ENCODE data around the gene CDC16. TPM values are rescaled to one million over a fixed set of nuclear protein-coding genes. Genes with fewer than 3 reads are reported as not detected.

Gene CDC16
- total and polyA plus RNA-seq, 2 of the 8 experiments (the other 6 are each of a cell fraction or from before 2014, with no cell fraction given), result 42.5 to 83.4 TPM

- no peaks in the 10 kb centered on the region for H3K79me1 ChIP-seq (ENCODE audit: low read depth, low read length)
- WGBS, 2 experiments (ENCODE audit: extremely low coverage in 1 of 2, insufficient coverage in 1 of 2, insufficient read length in 1 of 2, insufficient replicate concordance in 2 of 2, low coverage in 1 of 2, low lambda C conversion rate in 2 of 2, missing lambda C conversion rate in 1 of 2), result 89% methylated on average over 6 of the region's 6 CpGs; no CpG with 5 or more reads in 1 of the 2 experiments
These were observed 32.1 kb upstream of the CDC16 start for GRCh38 chr13:114202581-114202980.

More at GRCh38 chr13:114202581-114202980, 32.1 kb upstream of the CDC16 start:
- no peak overlapping the region for H3K14ac ChIP-seq (ENCODE audit: insufficient read length)
- DNase-seq (ENCODE audit: low read depth in 1 of 2, low spot score in 2 of 2), result no peak
- no peak overlapping the region for H4K8ac ChIP-seq (ENCODE audit: extremely low read depth, insufficient read depth, low read length)
- H3K18ac ChIP-seq (ENCODE audit: extremely low read depth, low read length), result no peak overlapping the region
- no peak overlapping the region for H3K56ac ChIP-seq (replicated peaks; ENCODE audit: insufficient read length, low read depth, low read length)
- H3K4me1 ChIP-seq (replicated peaks in 1 of 4; ENCODE audit: control insufficient read depth in 3 of 4, insufficient read depth in 4 of 4, low read length in 3 of 4), result peaks cover 0 to 4% (median 2%) of the 10 kb centered on the region in 4 experiments; a peak in 4 of 7 replicates
- no peak overlapping the region for H3K23ac ChIP-seq (ENCODE audit: insufficient read length)
- H4K5ac ChIP-seq (ENCODE audit: insufficient read length, low read depth, low read length), result no peak overlapping the region
- ChIA-PET CTCF (ENCODE audit: partially characterized antibody) (interaction anchor here (0.9 to 1.0 kb wide), 2 partner anchors 16 to 38 kb away, joined by 3 to 4 read pairs; no protein-coding TSS in a partner anchor), POLR2A (ENCODE audit: partially characterized antibody) (no interaction called here)
- no peak overlapping the region for H2AFZ ChIP-seq (ENCODE audit: low read length)
- no peak overlapping the region for H2BK15ac ChIP-seq (ENCODE audit: low read length)
- H2AK5ac ChIP-seq (ENCODE audit: low read depth, low read length), result no peak overlapping the region
- no peaks in the 10 kb centered on the region for H4K20me1 ChIP-seq (replicated peaks in 1 of 2; ENCODE audit: control insufficient read depth in 1 of 2, insufficient read depth in 2 of 2, low read length in 2 of 2)
- no peaks in the 10 kb centered on the region for H3K27me3 ChIP-seq (replicated peaks in 1 of 4; ENCODE audit: control insufficient read depth in 3 of 4, extremely low read depth in 1 of 4, insufficient read depth in 3 of 4, low read length in 3 of 4)
- H2BK20ac ChIP-seq (ENCODE audit: low read length), result no peak overlapping the region
- H3K27ac ChIP-seq (ENCODE audit: low read depth, low read length), result no peak overlapping the region
- H2BK12ac ChIP-seq (ENCODE audit: low read depth, low read length), result no peak overlapping the region; the same call in 1 of the 2 replicates
- no peaks in the 10 kb centered on the region for H3K23me2 ChIP-seq (ENCODE audit: low read depth, low read length)
- no peaks in the 10 kb centered on the region for H3K36me3 ChIP-seq (ENCODE audit: control insufficient read depth in 2 of 4, insufficient read depth in 4 of 4, low read length in 3 of 4)
- no peak overlapping the region for H2BK120ac ChIP-seq (replicated peaks; ENCODE audit: low read depth, low read length)
- FAIRE-seq, result no peak
- no peak for TF ChIP-seq SP1 (IDR thresholded peaks at IDR 0.05; ENCODE audit: low read depth, low read length)
- no peak for TF ChIP-seq CBX8 (IDR thresholded peaks at IDR 0.05; ENCODE audit: borderline replicate concordance, low read depth, low read length)
- H3K9ac ChIP-seq (replicated peaks in 1 of 4; ENCODE audit: extremely low read depth in 1 of 4, low read depth in 3 of 4, low read length in 3 of 4), result no peak overlapping the region
- H3K4me3 ChIP-seq (ENCODE audit: extremely low read depth in 1 of 4, insufficient read depth in 2 of 4, low read depth in 3 of 4, low read length in 4 of 4), result no peak overlapping the region
- no peaks in the 10 kb centered on the region for H3K79me2 ChIP-seq (ENCODE audit: control insufficient read depth in 1 of 2, insufficient read depth in 2 of 2, low read length in 2 of 2)
- no peak overlapping the region for H3K4me2 ChIP-seq (ENCODE audit: insufficient read depth in 1 of 2, low read depth in 2 of 2, low read length in 2 of 2)
- H4K91ac ChIP-seq (replicated peaks; ENCODE audit: insufficient read length, low read length), result no peak overlapping the region
- H3K4ac ChIP-seq (replicated peaks; ENCODE audit: insufficient read length, low read depth, low read length), result no peak overlapping the region
- H2BK5ac ChIP-seq (ENCODE audit: low read depth, low read length), result no peak overlapping the region
- peaks cover 17 to 22% of the 10 kb centered on the region in 2 experiments for H3K9me3 ChIP-seq (ENCODE audit: insufficient read depth in 2 of 2, low read depth in 1 of 2, low read length in 1 of 2)
